Vagina (tissue), 2 donors: ENCODE data around the gene TIAM2. TPM values are rescaled to one million over a fixed set of nuclear protein-coding genes. Genes with fewer than 3 reads are reported as not detected.
A peak's percentile ranks its signal among the peaks of the same experiment; 100 is the strongest.

Source experiments
- DNase-seq, 2 donors: peaks; one replicate each; pipeline ENCODE4 v3.0.0-alpha.2; 2017; ENCODE audit errors: extremely low spot score in 2 of 2
- H3K27ac ChIP-seq: fragments of 200-600 bp; sonication (generic); one replicate; pipeline ENCODE4 v1.5.1; 2019
- H3K27me3 ChIP-seq: fragments of 200-600 bp; sonication (generic); one replicate; pipeline ENCODE4 v1.5.1; 2019
- H3K36me3 ChIP-seq, 2 donors: fragments of 200-600 bp; sonication (generic); one replicate each; pipeline ENCODE4 v1.5.1; 2017 to 2019
- H3K4me1 ChIP-seq: fragments of 200-600 bp; sonication (generic); one replicate; pipeline ENCODE4 v1.5.1; 2019
- H3K4me3 ChIP-seq, 2 donors: fragments of 200-600 bp; sonication (generic); 1 replicate in 1 of 2; 2 replicates in 1 of 2; pipeline ENCODE4 v1.5.1; 2016 to 2019
- H3K9me3 ChIP-seq: fragments of 200-600 bp; sonication (generic); one replicate; pipeline ENCODE4 v1.5.1; 2019
- CTCF ChIP-seq, 3 experiments: fragments of 450-650 bp in 2 of 3; fragments of 200-600 bp in 1 of 3; sonication (generic) in 1 of 3; IDR thresholded peaks; one replicate each; pipeline ENCODE4 v1.5.1; 2017 to 2019; ENCODE audit warnings: antibody characterized with exemption in 3 of 3, mild to moderate bottlenecking in 2 of 3, moderate library complexity in 2 of 3
- POLR2A ChIP-seq, 2 donors: fragments of 450-650 bp; IDR thresholded peaks; one replicate each; pipeline ENCODE4 v1.6.1; 2017; ENCODE audit warnings: antibody characterized with exemption in 2 of 2, mild to moderate bottlenecking in 2 of 2, moderate library complexity in 2 of 2
- POLR2AphosphoS5 ChIP-seq, 2 donors: sonication (generic); formaldehyde crosslinking; IDR thresholded peaks; one replicate each; pipeline ENCODE4 v1.9.0; 2017; ENCODE audit warnings: antibody characterized with exemption in 2 of 2, mild to moderate bottlenecking in 2 of 2, low read depth in 1 of 2; ENCODE audit not compliant: insufficient read depth in 1 of 2
- intact Hi-C: fragments of 100-400 bp; cut with DNase I; formaldehyde crosslinking; loops from one replicate; pipeline ENCODE4 v1.15.1; 2023
- total RNA-seq: library from RNA; depleted of rRNA; stranded (reverse); fragments of >200 nt; gene quantifications from one replicate; pipeline ENCODE4 v1.2.3, GENCODE V29; 2016

The TIAM2 gene
- total RNA-seq, 1 donor from 2014 or later: 11.5 TPM

- Histone ChIP-seq H3K27ac (no peak overlapping the region), H3K36me3 (no peaks in the 10 kb centered on the region), H3K4me1 (peaks cover 10% of the 10 kb centered on the region), H3K27me3 (no peaks in the 10 kb centered on the region), H3K4me3 (no peak overlapping the region), H3K9me3 (no peaks in the 10 kb centered on the region)
- intact Hi-C loops: no loop called here
- peak in 1 of 2 donors; percentile 18 for DNase-seq
- TF ChIP-seq POLR2AphosphoS5 (IDR thresholded peaks at IDR 0.05; ENCODE audit: insufficient read depth in 1 of 2, low read depth in 1 of 2) (no peak), POLR2A (IDR thresholded peaks at IDR 0.05) (no peak), CTCF (IDR thresholded peaks at IDR 0.05) (no peak)
Measured at GRCh38 chr6:155039618-155040017, 44.5 kb downstream of the TIAM2 start.

- no peak for DNase-seq
- no peaks in the 10 kb centered on the region for H3K27me3 ChIP-seq
Measured at GRCh38 chr6:155040154-155040553, 45.0 kb downstream of the TIAM2 start.

GRCh38 chr6:155040901-155041650, 46.0 kb downstream of the TIAM2 start:
- TF ChIP-seq POLR2A (IDR thresholded peaks at IDR 0.05): no peak
- no peak for TF ChIP-seq CTCF (IDR thresholded peaks at IDR 0.05)
- no peak for TF ChIP-seq POLR2AphosphoS5 (IDR thresholded peaks at IDR 0.05; ENCODE audit: insufficient read depth in 1 of 2, low read depth in 1 of 2)
- Histone ChIP-seq H3K27ac (no peak overlapping the region), H3K9me3 (no peaks in the 10 kb centered on the region), H3K4me1 (peaks cover 10% of the 10 kb centered on the region), H3K36me3 (no peaks in the 10 kb centered on the region), H3K27me3 (no peaks in the 10 kb centered on the region), H3K4me3 (no peak overlapping the region)
- no peak for DNase-seq
- intact Hi-C loops: no loop called here

More at GRCh38 chr6:155040154-155040553, 45.0 kb downstream of the TIAM2 start:
- Histone ChIP-seq H3K9me3 (no peaks in the 10 kb centered on the region), H3K27ac (no peak overlapping the region), H3K4me1 (peaks cover 10% of the 10 kb centered on the region), H3K36me3 (no peaks in the 10 kb centered on the region), H3K4me3 (no peak overlapping the region)
- intact Hi-C loops: no loop called here
- no peak for TF ChIP-seq CTCF (IDR thresholded peaks at IDR 0.05)
- TF ChIP-seq POLR2A (IDR thresholded peaks at IDR 0.05): no peak
- no peak for TF ChIP-seq POLR2AphosphoS5 (IDR thresholded peaks at IDR 0.05; ENCODE audit: insufficient read depth in 1 of 2, low read depth in 1 of 2)

GRCh38 chr6:155041741-155042279, 46.7 kb downstream of the TIAM2 start:
- Histone ChIP-seq H3K4me1 (peaks cover 10% of the 10 kb centered on the region), H3K27ac (no peak overlapping the region), H3K36me3 (no peaks in the 10 kb centered on the region), H3K27me3 (no peaks in the 10 kb centered on the region), H3K4me3 (no peak overlapping the region), H3K9me3 (no peaks in the 10 kb centered on the region)
- no peak for TF ChIP-seq POLR2A (IDR thresholded peaks at IDR 0.05)
- no peak for TF ChIP-seq POLR2AphosphoS5 (IDR thresholded peaks at IDR 0.05; ENCODE audit: insufficient read depth in 1 of 2, low read depth in 1 of 2)
- TF ChIP-seq CTCF (IDR thresholded peaks at IDR 0.05): no peak
- DNase-seq: no peak
- intact Hi-C loops: no loop called here

GRCh38 chr6:155042983-155043382, 47.9 kb downstream of the TIAM2 start:
- H3K4me1 ChIP-seq: peaks cover 10% of the 10 kb centered on the region
- DNase-seq: no peak
- TF ChIP-seq POLR2AphosphoS5 (IDR thresholded peaks at IDR 0.05; ENCODE audit: insufficient read depth in 1 of 2, low read depth in 1 of 2): no peak
- H3K4me3 ChIP-seq: no peak overlapping the region
- no peaks in the 10 kb centered on the region for H3K9me3 ChIP-seq
- intact Hi-C loops: no loop called here
- H3K36me3 ChIP-seq: no peaks in the 10 kb centered on the region
- H3K27me3 ChIP-seq: no peaks in the 10 kb centered on the region
- no peak overlapping the region for H3K27ac ChIP-seq
